RWPE1 (cell line): ENCODE measurements around the gene RSL24D1.

Experiments
- CTCF ChIA-PET: fragments of 350-600 bp; sonication (Branson Sonifier 250); formaldehyde crosslinking; extraction: SDS; loops from one replicate; lab custom pipeline; 2021; lab: Yijun Ruan, JAX
- POLR2A ChIA-PET: fragments of 400-600 bp; formaldehyde crosslinking; extraction: SDS; loops from one replicate; lab custom pipeline; 2020; ENCODE audit warnings: antibody characterized with exemption; ENCODE audit not compliant: low non-redundant PET; lab: Yijun Ruan, JAX
- DNase-seq: peaks from one replicate; pipeline ENCODE4 v3.0.0; 2012; ENCODE audit warnings: low spot score
- H3K27ac ChIP-seq: fragments of 450-650 bp; 2 replicates; pipeline ENCODE4 v1.5.1; 2017
- TF ChIP-seq, protein P1 (sequence below): fragments of 450-650 bp; conservative IDR thresholded peaks from 2 replicates; pipeline ENCODE4 v1.5.1; 2017; ENCODE audit warnings: low read depth, mild to moderate bottlenecking

Gene RSL24D1

DNA sequence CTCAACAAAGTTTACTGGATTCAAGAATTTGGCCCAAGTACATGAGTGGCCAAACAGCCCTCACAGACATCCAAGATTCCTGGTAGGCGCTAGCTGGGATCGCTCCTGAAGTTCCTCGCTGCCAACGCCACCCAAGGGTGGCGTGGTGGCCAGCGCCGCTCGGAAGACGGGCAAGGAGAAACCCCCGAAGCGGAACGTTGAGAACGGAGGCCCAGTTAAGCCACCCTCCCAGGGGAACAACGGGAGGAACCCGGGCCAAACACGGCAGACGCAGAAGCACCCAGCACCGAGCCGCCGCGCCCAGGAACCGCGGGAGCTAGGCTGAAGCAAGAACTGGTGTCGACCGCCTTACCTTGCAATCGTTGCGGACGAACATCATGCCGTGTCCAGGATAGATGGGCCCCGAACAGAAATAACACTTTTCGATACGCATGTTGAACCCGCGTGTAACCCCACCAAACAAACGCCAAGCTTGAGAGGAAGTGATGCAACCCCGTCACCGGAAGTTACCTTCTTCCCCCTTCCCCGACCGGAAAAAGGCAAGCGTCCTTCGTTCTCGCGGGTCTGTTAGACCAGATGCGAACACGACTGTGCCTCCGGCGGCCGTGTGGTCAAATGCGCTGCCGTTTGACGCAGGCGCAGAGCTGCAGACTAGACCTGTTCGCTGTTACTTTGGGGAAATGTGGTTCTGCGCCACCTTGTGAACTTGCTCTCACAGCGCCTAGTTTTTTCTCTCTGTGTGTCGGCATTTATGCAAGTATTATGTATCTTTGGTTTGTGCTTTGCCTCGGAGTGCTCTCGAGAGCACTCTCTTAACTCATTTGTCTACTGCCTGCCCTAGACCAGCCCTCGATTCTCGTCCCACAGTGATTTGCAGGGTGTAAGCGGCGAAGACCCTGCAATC is at the start of gene RSL24D1:
TSS of gene RSL24D1 (minus strand) at position 484 of the 904 bp plus-strand sequence. CDS start at position 433, 51 bp downstream.
- peak within 1 kb of the TSS; percentile 88 for H3K27ac ChIP-seq
- ChIA-PET POLR2A (interaction anchor here (0.6 to 0.7 kb wide), 4 partner anchors 20 to 38 kb away, joined by 3 to 5 read pairs (median 3); no protein-coding TSS in a partner anchor), CTCF (interaction anchor here (0.6 to 1.4 kb wide), 6 partner anchors 13 to 1770 kb away, joined by 3 to 5 read pairs (median 4); partner anchors contain the start of genes PIGB and PIGBOS1)
- DNase-seq, result peak; percentile 95
- TF ChIP-seq, protein P1, sequence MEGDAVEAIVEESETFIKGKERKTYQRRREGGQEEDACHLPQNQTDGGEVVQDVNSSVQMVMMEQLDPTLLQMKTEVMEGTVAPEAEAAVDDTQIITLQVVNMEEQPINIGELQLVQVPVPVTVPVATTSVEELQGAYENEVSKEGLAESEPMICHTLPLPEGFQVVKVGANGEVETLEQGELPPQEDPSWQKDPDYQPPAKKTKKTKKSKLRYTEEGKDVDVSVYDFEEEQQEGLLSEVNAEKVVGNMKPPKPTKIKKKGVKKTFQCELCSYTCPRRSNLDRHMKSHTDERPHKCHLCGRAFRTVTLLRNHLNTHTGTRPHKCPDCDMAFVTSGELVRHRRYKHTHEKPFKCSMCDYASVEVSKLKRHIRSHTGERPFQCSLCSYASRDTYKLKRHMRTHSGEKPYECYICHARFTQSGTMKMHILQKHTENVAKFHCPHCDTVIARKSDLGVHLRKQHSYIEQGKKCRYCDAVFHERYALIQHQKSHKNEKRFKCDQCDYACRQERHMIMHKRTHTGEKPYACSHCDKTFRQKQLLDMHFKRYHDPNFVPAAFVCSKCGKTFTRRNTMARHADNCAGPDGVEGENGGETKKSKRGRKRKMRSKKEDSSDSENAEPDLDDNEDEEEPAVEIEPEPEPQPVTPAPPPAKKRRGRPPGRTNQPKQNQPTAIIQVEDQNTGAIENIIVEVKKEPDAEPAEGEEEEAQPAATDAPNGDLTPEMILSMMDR, result peak; percentile 70

DNA sequence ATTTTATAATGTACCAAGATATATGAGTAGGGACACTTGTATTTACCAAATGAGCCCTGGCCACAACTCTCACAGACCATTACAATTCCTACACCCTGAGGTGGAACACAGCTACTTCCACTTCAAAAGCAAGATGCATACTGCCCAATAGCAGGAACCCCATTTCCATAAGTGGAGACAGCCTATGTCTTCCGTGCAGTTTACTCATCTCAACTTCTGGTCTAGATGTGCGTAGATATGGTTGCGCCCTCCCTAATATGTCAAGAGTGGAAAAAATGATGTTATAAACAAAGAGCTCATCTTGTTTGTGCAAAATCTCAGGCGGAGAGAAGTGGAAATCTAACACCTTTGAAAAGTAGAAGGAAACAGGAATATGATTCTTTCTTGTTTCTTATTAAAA is 48.3 kb upstream of the RSL24D1 start:
- H3K27ac ChIP-seq, result no peak overlapping the region
- POLR2A ChIA-PET, result no interaction called here
- CTCF ChIA-PET, result no interaction called here
- no peak for DNase-seq
- TF ChIP-seq, protein P1, result no peak

DNA sequence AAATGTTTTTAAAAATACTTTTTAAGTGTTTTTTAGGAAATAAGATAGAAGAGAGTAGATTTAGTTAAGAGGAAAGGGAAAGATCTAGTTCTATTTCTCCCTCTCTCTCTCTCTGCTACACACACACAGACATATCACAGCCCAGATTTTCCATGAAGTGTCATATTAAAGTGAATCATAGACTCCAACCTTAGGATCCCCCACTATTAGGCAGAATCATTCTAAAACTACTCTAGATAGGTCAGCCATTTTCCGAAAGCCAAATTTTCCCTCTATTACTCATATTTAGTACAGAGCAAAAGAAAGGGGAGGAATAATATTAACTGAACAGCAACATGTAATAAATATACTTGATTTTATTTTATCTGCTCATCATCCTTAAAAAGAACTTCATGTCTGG is 45.1 kb upstream of the RSL24D1 start:
- TF ChIP-seq, protein P1, result no peak
- POLR2A ChIA-PET, result no interaction called here
- CTCF ChIA-PET, result no interaction called here
- DNase-seq, result no peak
- no peak overlapping the region for H3K27ac ChIP-seq

DNA sequence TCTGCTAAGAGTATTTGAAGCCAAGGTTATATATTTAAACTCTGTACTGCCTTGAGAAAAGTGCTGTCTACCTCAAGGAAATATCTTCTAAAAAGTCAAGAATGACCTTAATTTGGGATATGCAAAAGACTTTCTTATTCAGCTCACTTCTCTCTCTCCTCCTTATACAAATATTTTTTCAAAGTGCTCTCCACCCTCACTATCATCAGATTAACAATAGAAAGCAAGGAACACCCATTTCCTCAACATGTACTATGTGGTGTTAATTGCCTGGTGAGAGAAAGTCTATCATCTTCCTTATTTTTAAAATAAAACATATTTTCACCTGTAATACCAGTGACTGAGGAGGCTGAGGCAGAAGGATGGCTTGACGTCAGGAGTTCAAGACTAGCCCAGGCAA is 44.4 kb upstream of the RSL24D1 start:
- DNase-seq, result no peak
- TF ChIP-seq, protein P1, result no peak
- H3K27ac ChIP-seq, result no peak overlapping the region
- POLR2A ChIA-PET, result no interaction called here
- CTCF ChIA-PET, result no interaction called here

DNA sequence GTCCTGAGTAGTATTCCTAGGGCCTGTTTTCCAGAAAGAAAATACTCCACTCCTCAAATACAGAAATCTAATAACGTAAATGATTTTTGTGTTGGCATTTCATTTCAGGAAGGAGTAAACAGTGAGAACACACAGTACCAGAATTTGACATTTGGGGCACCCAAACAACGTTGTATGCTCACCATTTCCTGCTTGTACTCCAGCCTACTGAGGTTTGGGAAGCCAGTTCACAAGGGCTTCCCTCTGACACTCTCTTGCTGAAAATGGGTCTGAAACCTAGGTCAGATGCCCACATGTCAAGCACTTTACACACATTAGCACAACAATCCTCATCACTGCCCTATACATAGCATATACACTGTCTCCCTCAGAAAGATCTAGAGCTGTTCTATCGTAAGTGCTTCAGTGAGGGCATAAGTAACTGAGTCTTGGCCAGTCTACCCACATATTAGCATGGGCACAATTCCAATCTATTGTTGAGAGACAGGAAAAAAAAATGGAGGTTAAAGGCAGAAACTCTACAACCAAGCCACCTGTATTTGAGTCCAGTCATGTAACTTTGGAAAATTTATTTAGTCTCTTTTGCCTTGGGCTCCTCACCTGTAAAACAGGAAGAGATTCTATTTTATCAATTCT is 43.5 kb upstream of the RSL24D1 start:
- ChIA-PET CTCF (no interaction called here), POLR2A (no interaction called here)
- H3K27ac ChIP-seq, result no peak overlapping the region

More for the DNA sequence above, 43.5 kb upstream of the RSL24D1 start:
- no peak for DNase-seq
- TF ChIP-seq, protein P1, result no peak
